ENCODE measurements around the gene DDX5. TPM values are rescaled to one million over a fixed set of nuclear protein-coding genes. Genes with fewer than 3 reads are reported as not detected.
A peak's percentile ranks its signal among the peaks of the same experiment; 100 is the strongest.
"Not testable (repeated sequence)": the region's sequence is repeated elsewhere in the genome, so short reads cannot be mapped to it uniquely, and the experiment has no call there.

Gene DDX5
- total RNA-seq, 2 donors from 2014 or later, result 369 to 444 TPM

GRCh38 chr17:64496786-64497564, 9.1 kb downstream of the DDX5 start, which contains the start of gene POLG2:
POLG2 (minus strand) TSS chr17:64497054; CDS start chr17:64496968, 86 bp downstream.
- Histone ChIP-seq H3K36me3 (peaks cover 19% of the 10 kb centered on the region), H3K9ac (ENCODE audit: low read depth in 2 of 2, low read length in 2 of 2) (peak within 1 kb of the TSS; percentile 66 to 71), H3K4me3 (peak within 1 kb of the TSS; percentile 79), H3K27ac (peak within 1 kb of the TSS; percentile 86), H3K9me3 (no peaks in the 10 kb centered on the region), H3K27me3 (no peaks in the 10 kb centered on the region), H3K4me1 (peaks cover 5% of the 10 kb centered on the region)
- DNase-seq, result peak; percentile 96
- TF ChIP-seq CTCF (IDR thresholded peaks at IDR 0.05), result peak; percentile 28
- intact Hi-C loops (cut with DNase I), result no loop called here

- TF ChIP-seq CTCF (IDR thresholded peaks at IDR 0.05), result no peak
- H3K9ac ChIP-seq (ENCODE audit: low read depth in 2 of 2, low read length in 2 of 2), result peak overlapping the region; percentile 66 to 71
- peaks cover 15% of the 10 kb centered on the region for H3K36me3 ChIP-seq
- intact Hi-C loops (cut with DNase I), result no loop called here
- peaks cover 5% of the 10 kb centered on the region for H3K4me1 ChIP-seq
- peak overlapping the region; percentile 79 for H3K4me3 ChIP-seq
- no peaks in the 10 kb centered on the region for H3K9me3 ChIP-seq
- peak overlapping the region; percentile 86 for H3K27ac ChIP-seq
- H3K27me3 ChIP-seq, result no peaks in the 10 kb centered on the region
- DNase-seq, result no peak
These were observed 9.7 kb downstream of the DDX5 start for GRCh38 chr17:64496348-64496785.

GRCh38 chr17:64495300-64495699, 10.8 kb downstream of the DDX5 start:
- intact Hi-C loops (cut with DNase I); H3K4me3 ChIP-seq; H3K9me3 ChIP-seq; H3K9ac ChIP-seq (ENCODE audit: low read depth in 2 of 2, low read length in 2 of 2); H3K27ac ChIP-seq; H3K27me3 ChIP-seq; H3K36me3 ChIP-seq; H3K4me1 ChIP-seq; DNase-seq: not testable (repeated sequence)

GRCh38 chr17:64494121-64494520, 12.0 kb downstream of the DDX5 start:
- Histone ChIP-seq H3K9ac (ENCODE audit: low read depth in 2 of 2, low read length in 2 of 2) (no peak overlapping the region), H3K36me3 (no peaks in the 10 kb centered on the region)

GRCh38 chr17:64492481-64493109, 13.5 kb downstream of the DDX5 start:
- Histone ChIP-seq H3K4me3 (no peak overlapping the region), H3K27ac (no peak overlapping the region), H3K36me3 (no peaks in the 10 kb centered on the region), H3K27me3 (no peaks in the 10 kb centered on the region), H3K9me3 (no peaks in the 10 kb centered on the region), H3K4me1 (peaks cover 5% of the 10 kb centered on the region), H3K9ac (ENCODE audit: low read depth in 2 of 2, low read length in 2 of 2) (no peak overlapping the region)
- intact Hi-C loops (cut with DNase I), result no loop called here
- peak; percentile 45 for TF ChIP-seq CTCF (IDR thresholded peaks at IDR 0.05)
- no peak for DNase-seq

More at GRCh38 chr17:64494121-64494520, 12.0 kb downstream of the DDX5 start:
- no peaks in the 10 kb centered on the region for H3K9me3 ChIP-seq
- peaks cover 5% of the 10 kb centered on the region for H3K4me1 ChIP-seq
- H3K27me3 ChIP-seq, result no peaks in the 10 kb centered on the region
- H3K4me3 ChIP-seq, result no peak overlapping the region
- intact Hi-C loops (cut with DNase I), result no loop called here
- no peak for TF ChIP-seq CTCF (IDR thresholded peaks at IDR 0.05)
- DNase-seq, result no peak
- H3K27ac ChIP-seq, result no peak overlapping the region

All from colonic mucosa (tissue), 4 donors.